ENCODE measurements around the gene CD38.

- TF ChIP-seq, protein P1, sequence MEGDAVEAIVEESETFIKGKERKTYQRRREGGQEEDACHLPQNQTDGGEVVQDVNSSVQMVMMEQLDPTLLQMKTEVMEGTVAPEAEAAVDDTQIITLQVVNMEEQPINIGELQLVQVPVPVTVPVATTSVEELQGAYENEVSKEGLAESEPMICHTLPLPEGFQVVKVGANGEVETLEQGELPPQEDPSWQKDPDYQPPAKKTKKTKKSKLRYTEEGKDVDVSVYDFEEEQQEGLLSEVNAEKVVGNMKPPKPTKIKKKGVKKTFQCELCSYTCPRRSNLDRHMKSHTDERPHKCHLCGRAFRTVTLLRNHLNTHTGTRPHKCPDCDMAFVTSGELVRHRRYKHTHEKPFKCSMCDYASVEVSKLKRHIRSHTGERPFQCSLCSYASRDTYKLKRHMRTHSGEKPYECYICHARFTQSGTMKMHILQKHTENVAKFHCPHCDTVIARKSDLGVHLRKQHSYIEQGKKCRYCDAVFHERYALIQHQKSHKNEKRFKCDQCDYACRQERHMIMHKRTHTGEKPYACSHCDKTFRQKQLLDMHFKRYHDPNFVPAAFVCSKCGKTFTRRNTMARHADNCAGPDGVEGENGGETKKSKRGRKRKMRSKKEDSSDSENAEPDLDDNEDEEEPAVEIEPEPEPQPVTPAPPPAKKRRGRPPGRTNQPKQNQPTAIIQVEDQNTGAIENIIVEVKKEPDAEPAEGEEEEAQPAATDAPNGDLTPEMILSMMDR (IDR thresholded peaks at IDR 0.05) = no peak
- TF ChIP-seq POLR2A (IDR thresholded peaks at IDR 0.05) = no peak
Measured at GRCh38 chr4:15742083-15742582, 36.0 kb upstream of the CD38 start.
